ELF-1 (cell line): ENCODE measurements around the gene SLC24A3.

ENCODE experiments used
- DNase-seq: peaks from one replicate; pipeline ENCODE4 v3.0.0-alpha.2; 2016; ENCODE audit warnings: low read depth, low spot score

Gene SLC24A3

DNA sequence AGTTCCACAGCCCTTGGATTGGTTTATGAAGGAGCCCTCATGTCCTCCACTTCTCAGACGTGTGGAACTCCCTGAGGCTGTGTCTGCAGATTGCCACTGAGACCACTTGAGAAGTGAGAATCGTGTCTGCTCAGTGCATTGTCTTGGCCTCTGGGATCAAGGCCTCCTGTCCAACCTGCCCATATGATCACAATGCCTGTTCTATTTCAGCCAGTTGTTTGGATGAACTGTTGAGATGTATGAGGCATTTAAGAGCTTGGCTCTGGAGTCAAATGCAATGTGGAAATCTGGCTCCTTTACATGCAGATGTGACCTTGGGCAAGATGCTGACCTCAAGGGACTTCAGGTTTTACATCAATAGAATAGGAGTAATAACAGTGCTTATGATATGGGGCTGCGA is 125.9 kb downstream of the SLC24A3 start:
- no peak for DNase-seq

- DNase-seq, result no peak
Measured at GRCh38 chr20:19338960-19339359, 126.5 kb downstream of the SLC24A3 start.

- no peak for DNase-seq
Measured at GRCh38 chr20:19341348-19342053, 129.1 kb downstream of the SLC24A3 start.

GRCh38 chr20:19344341-19344740 is 131.9 kb downstream of the SLC24A3 start:
- no peak for DNase-seq

- DNase-seq, result no peak
Measured at GRCh38 chr20:19347943-19348456, 135.6 kb downstream of the SLC24A3 start.

DNA sequence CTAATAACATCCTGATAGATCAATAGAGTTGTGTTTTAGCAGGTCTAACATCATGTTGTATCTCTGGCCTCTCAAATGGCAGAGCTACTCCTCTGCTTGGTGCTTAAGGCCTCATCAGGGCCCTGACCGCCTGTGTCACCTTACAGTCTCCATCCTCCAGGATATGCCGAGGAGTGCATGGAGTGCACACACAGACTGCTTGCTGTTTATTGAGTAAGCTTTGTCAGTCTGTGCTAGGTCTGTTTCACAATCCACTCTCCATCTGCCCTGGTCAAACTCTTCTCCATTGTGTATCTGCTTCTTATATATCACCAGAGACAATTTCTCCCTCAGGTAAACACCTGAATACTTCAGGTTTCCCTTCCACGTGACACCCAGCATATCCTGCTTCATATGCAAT is 136.1 kb downstream of the SLC24A3 start:
- DNase-seq, result no peak

DNA sequence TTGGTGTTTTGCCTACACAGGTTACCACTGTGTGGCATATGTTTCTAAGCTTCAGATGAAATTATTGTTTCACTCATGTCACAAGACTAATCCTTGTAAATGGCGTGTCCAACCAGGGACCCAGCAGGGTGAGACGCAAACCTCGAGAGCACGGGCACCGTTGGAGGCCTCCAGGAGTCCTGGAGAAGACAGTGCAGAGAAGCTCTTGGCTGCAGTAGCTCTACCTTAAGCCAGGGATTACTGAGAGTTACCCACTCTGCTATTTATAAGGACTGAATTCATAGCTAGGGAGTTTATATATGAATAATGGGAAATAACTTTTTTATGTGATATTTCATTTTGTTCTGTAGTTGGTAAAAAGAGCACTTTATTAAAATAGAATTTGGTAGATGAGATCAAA is 137.4 kb downstream of the SLC24A3 start:
- no peak for DNase-seq

DNA sequence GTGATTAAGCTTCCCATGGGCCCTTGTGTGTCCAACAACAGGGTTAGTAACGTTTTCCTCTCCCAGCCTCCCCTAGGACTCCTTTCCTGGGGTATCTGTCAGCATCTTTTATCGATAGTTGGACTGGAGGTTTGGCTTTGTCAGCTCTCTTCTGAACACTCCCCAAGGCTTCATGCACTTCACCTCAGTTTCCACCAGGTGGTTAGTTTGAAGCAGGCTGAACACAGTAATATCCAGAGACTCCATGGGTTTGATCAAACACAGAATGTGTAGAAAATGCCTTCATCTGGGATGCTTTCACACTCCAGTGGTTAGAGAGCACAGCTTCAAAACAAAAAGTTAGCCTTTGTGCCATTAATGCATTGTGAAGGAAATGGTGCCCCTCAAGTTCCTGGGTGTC is 139.1 kb downstream of the SLC24A3 start:
- DNase-seq, result no peak

DNA sequence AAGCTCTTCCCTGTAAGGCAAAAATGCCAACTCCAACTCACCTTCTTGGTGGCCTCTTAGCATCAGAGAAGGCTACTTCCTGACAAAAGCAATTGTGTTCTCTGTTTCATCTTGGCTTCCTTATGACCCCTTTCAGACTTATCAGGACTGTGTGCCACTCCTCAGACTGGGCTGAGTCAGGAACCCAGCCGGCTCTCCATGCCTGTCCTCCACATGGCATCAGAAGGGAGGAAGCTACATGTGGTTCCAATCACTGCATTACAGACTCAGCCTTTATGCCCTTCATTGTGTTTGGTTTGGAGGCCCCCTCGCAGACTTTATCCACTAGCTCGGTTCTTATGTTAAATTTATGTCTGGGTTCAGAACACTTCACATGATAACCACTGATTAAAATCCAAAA is 142.5 kb downstream of the SLC24A3 start:
- no peak for DNase-seq

DNA sequence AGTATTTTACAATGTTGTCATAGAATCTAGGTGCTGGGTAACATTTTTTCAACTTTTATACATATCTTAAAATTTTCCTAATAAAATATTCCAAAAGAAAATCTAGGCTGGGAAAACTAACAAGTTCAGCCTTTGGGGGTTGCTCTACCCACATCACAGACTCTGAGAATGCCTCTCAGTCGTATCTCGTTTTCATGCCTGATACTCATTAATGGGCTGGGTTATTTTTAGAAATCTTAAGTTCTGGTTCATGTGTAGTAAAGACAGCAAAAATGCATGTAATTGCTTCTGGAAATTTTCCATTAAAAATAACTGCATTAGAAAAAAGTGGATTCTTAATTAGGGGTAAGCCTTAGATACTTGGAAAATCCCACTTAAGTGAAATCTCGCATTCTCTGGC is 149.3 kb downstream of the SLC24A3 start:
- DNase-seq, result no peak

GRCh38 chr20:19363476-19363875 is 151.0 kb downstream of the SLC24A3 start:
- no peak for DNase-seq

DNA sequence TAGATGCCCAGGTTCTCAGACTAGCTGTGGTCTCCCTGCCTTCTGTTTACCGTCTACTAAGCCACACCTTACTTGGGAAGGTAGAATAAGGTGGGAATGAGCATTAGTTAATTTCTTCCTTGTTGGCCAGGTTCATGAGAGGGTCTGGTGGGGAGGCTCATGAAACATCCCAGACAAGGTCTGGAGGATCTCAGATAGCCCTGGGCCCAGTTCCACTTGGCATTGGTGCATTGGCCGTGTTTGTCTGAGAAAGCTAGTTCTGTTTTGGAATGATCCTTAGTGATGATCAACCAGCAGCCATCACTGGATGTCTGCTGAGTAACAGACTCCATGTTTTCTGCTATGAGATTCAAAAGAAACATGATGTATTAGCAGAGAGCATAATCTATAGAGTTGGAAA is 155.1 kb downstream of the SLC24A3 start:
- DNase-seq, result no peak

GRCh38 chr20:19368351-19368750 is 155.9 kb downstream of the SLC24A3 start:
- DNase-seq, result no peak

DNA sequence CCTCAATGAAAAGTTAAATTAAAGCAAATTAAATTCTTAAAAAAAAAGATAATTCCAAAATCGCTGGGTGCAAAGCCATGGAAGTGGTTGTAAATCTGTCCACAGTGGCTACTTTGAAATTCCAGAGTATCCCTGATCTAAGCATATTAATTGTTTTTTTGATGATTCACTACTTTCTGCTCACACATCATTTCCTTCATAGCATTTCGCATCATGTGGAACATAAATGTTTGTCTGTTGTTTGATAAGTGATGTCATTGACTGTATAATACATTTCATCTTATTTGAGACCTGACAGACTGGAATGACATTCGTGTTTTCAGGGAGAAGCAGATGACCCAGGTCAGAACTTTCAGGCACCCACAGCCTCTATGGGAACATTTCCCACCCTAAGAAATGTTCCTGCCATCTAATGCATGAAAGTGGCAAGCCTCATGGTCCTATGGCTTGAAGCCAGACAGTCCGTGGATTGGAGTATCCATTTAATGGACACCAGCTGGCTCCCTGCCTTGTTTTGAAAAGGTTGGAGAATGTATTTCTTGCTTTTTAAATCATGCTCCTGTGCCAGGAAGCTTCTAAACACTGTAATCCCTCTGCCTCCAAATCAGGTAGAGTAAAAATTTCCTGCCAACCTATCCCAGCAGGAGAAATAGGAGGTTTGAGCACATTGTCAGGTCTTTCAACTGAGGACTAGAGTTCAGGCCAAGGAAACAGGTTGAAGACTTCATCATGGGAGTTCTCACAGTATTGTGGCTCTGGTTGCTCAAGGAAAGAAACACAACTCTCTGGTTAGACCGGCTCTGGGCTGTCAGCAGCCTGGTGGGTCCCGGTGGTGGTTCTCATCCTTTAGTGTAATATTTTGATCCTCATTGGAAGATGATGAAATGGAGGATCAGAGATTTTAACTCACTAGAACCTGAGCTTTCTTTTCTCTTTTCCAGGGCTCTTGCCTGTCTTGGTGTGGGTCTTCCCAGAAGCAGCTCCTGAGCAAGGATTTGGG is 157.9 kb downstream of the SLC24A3 start:
- no peak for DNase-seq

- DNase-seq, result no peak
Measured at GRCh38 chr20:19371112-19371511, 158.7 kb downstream of the SLC24A3 start.

DNA sequence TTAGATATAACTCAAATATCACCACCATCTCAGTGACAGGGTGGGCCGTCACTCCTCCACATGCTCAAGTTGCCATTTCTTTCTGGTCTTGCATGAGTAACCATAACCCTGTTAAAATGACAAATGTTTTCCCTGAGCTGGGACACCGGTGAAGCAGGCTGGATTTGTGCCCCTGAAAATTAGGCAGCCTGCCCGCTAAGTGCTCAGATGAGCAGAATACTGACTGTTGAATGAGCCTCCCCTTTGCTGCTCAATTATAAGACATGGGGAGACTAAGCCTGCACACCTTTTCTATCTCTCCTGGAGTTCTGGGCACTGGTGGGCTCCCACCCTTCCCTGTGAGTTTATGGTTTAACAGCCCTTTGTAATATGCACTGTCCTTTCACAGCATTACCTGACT is 161.8 kb downstream of the SLC24A3 start:
- DNase-seq, result no peak

GRCh38 chr20:19375395-19375794 is 163.0 kb downstream of the SLC24A3 start:
- no peak for DNase-seq

- no peak for DNase-seq
Measured at GRCh38 chr20:19375801-19376200, 163.4 kb downstream of the SLC24A3 start.

- DNase-seq, result no peak
Measured at GRCh38 chr20:19376451-19377229, 164.2 kb downstream of the SLC24A3 start.

DNA sequence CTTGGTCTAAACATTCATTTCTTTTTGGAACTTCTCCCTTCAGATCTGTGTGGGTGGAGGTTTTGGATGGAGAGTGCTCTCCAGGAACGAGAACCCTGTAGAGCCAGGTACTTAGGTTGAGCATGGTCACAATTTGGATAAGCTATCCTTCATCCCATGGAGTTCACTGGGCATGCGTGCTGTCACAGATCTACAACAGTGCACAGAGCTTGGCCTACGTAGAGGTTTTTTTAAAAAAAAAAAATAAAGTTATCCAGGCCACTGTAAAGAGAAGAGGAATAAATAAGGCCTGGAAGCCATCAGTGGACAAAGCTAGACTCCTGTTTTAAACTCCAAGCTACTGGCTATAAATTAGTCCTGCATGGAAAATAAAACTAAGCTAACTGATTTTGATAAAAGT is 165.6 kb downstream of the SLC24A3 start:
- no peak for DNase-seq

DNA sequence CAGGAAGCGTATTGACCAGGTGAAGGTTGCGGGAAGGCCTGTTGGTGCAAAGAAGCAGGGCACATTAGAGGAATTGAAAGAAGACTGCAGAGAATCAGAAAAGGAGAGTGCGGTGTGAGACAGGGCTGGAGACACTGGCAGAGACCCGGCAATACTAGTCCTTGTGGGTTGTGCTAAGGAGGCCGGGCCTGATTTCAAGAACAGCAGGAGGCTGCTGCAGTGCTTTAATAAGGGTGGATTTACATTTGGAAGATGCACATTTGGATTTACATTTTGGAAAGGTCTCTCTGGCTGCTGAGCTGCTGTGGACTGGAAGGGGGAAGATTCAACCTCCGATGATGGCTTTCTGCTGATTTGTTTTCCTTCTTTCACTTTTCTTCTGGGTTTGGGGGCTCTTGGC is 167.8 kb downstream of the SLC24A3 start:
- no peak for DNase-seq

DNA sequence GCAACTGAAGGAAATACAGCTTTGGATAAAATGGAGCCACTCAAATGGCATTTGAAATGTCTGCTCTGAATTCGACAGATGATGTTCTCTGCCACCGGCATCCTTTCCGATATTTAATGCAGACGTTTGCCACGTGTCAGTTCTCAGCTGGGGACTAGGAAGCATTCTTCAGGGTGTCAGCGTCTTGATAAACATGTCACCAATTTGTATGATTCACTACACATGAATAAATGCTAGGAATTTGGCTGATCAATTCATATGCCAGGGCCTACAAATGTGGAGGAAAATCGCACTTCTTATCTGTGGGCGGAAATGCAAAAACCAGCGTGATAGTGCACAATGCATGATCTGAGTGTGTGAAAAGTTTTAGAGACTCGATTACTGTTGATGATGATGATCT is 169.5 kb downstream of the SLC24A3 start:
- no peak for DNase-seq
